ENCODE results near the gene PLEKHA3.

PLEKHA3 gene

GRCh38 chr2:178479275-178479616 is 1.0 kb upstream of the PLEKHA3 start:
- DNase-seq (ENCODE audit: low read depth): no peak

GRCh38 chr2:178479758-178480226 is 465 bp upstream of the PLEKHA3 start:
- no peak for DNase-seq (ENCODE audit: low read depth)

GRCh38 chr2:178482437-178482836 is 2.2 kb downstream of the PLEKHA3 start:
- no peak for DNase-seq (ENCODE audit: low read depth)

GRCh38 chr2:178484245-178485041 is 4.2 kb downstream of the PLEKHA3 start:
- no peak for DNase-seq (ENCODE audit: low read depth)

- no peak for DNase-seq (ENCODE audit: low read depth)
Measured at GRCh38 chr2:178485356-178485755, 5.1 kb downstream of the PLEKHA3 start.

GRCh38 chr2:178491612-178492011 is 11.4 kb downstream of the PLEKHA3 start:
- no peak for DNase-seq (ENCODE audit: low read depth)

- no peak for DNase-seq (ENCODE audit: low read depth)
Measured at GRCh38 chr2:178496049-178496448, 15.8 kb downstream of the PLEKHA3 start.

GRCh38 chr2:178498137-178498536 is 17.9 kb downstream of the PLEKHA3 start:
- DNase-seq (ENCODE audit: low read depth): no peak

- DNase-seq (ENCODE audit: low read depth): no peak
Measured at GRCh38 chr2:178499640-178500039, 19.4 kb downstream of the PLEKHA3 start.

- DNase-seq (ENCODE audit: low read depth): no peak
Measured at GRCh38 chr2:178502751-178503150, 22.5 kb downstream of the PLEKHA3 start.

GRCh38 chr2:178506101-178506500 is 25.8 kb downstream of the PLEKHA3 start:
- DNase-seq (ENCODE audit: low read depth): no peak

GRCh38 chr2:178506524-178506923 is 26.3 kb downstream of the PLEKHA3 start:
- DNase-seq (ENCODE audit: low read depth): no peak

GRCh38 chr2:178506949-178507348 is 26.7 kb downstream of the PLEKHA3 start:
- DNase-seq (ENCODE audit: low read depth): no peak

GRCh38 chr2:178508646-178509045 is 28.4 kb downstream of the PLEKHA3 start:
- DNase-seq (ENCODE audit: low read depth): no peak

GRCh38 chr2:178510384-178510783 is 30.1 kb downstream of the PLEKHA3 start:
- DNase-seq (ENCODE audit: low read depth): no peak

GRCh38 chr2:178512484-178512883 is 32.2 kb downstream of the PLEKHA3 start:
- no peak for DNase-seq (ENCODE audit: low read depth)

- DNase-seq (ENCODE audit: low read depth): no peak
Measured at GRCh38 chr2:178513876-178514275, 33.6 kb downstream of the PLEKHA3 start.

- DNase-seq (ENCODE audit: low read depth): no peak
Measured at GRCh38 chr2:178514664-178515063, 34.4 kb downstream of the PLEKHA3 start.

- no peak for DNase-seq (ENCODE audit: low read depth)
Measured at GRCh38 chr2:178517496-178517895, 37.2 kb downstream of the PLEKHA3 start.

GRCh38 chr2:178521304-178522150 is 41.3 kb downstream of the PLEKHA3 start:
- no peak for DNase-seq (ENCODE audit: low read depth)

GRCh38 chr2:178522950-178523595 is 42.8 kb downstream of the PLEKHA3 start:
- DNase-seq (ENCODE audit: low read depth): peak; percentile 58

- no peak for DNase-seq (ENCODE audit: low read depth)
Measured at GRCh38 chr2:178523596-178524134, 43.4 kb downstream of the PLEKHA3 start.
